GM23248 (cell line): ENCODE results near the gene RAPGEF2.

ENCODE experiments used
- EZH2 ChIP-seq: fragments of 200-600 bp; sonication (generic); IDR thresholded peaks from 2 replicates; pipeline ENCODE4 v1.6.1; 2018; ENCODE audit warnings: antibody characterized with exemption, mild to moderate bottlenecking; ENCODE audit not compliant: insufficient read depth, poor library complexity, severe bottlenecking
- EZH2phosphoT487 ChIP-seq: fragments of 200-600 bp; sonication (generic); IDR thresholded peaks from 2 replicates; pipeline ENCODE4 v1.6.1; 2018; ENCODE audit warnings: antibody characterized with exemption, moderate library complexity, mild to moderate bottlenecking, low read depth; ENCODE audit not compliant: insufficient read depth

DNA sequence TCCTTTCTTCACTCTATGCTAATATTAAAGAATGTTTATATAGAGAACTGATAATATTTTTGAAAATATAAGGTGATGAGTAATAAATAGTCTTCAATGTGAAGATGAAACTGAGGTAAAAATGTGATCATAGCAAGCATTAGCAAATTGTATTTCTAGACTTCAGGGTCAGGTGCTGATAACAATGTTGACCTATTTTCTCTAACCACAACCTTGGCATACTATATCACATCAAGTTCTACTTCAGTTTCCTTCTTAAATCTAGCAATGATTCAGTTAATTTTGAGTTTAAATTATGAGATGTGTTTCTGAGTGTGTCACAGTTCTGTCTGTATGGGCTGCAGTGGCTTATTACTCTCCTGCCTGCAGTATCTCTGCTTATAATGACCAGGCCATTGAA, 209.4 kb downstream of the RAPGEF2 start:
- TF ChIP-seq EZH2phosphoT487: no peak
- TF ChIP-seq EZH2: no peak
